Stomach smooth muscle (tissue), 2 donors: Measurements from ENCODE around the gene ASS1.

Experiments used
- H3K27ac ChIP-seq: one replicate; pipeline ENCODE4 v1.7.0; 2013; ENCODE audit warnings: mild to moderate bottlenecking, low read length, inconsistent platforms
- H3K27me3 ChIP-seq, 2 donors: one replicate each; pipeline ENCODE4 v1.7.0; 2013; ENCODE audit warnings: low read length in 2 of 2; ENCODE audit not compliant: insufficient read depth in 2 of 2, control insufficient read depth in 1 of 2
- H3K36me3 ChIP-seq, 2 donors: one replicate each; pipeline ENCODE4 v1.7.0; 2013; ENCODE audit warnings: low read length in 2 of 2; ENCODE audit not compliant: control insufficient read depth in 2 of 2, insufficient read depth in 2 of 2
- H3K4me1 ChIP-seq: one replicate; pipeline ENCODE4 v1.7.0; 2013; ENCODE audit warnings: low read length; ENCODE audit not compliant: control insufficient read depth, insufficient read depth
- H3K4me3 ChIP-seq, 2 donors: one replicate each; pipeline ENCODE4 v1.7.0; 2013; ENCODE audit warnings: low read length in 2 of 2
- H3K9ac ChIP-seq, 2 donors: one replicate each; pipeline ENCODE4 v1.7.0; 2013; ENCODE audit warnings: low read length in 2 of 2, mild to moderate bottlenecking in 1 of 2
- H3K9me3 ChIP-seq, 2 donors: one replicate each; pipeline ENCODE4 v1.7.0; 2013; ENCODE audit warnings: low read length in 2 of 2; ENCODE audit not compliant: control insufficient read depth in 2 of 2
- donor health status: healthy.
- donor health status: Pancreatic carcinoma.

Gene ASS1

GRCh38 chr9:130447193-130447816 is 2.5 kb downstream of the ASS1 start:
- peak overlapping the region in 1 of 2 donors; percentile 29 for H3K9ac ChIP-seq
- peaks cover 60% of the 10 kb centered on the region for H3K4me1 ChIP-seq
- H3K9me3 ChIP-seq, result no peaks in the 10 kb centered on the region
- H3K36me3 ChIP-seq, result no peaks in the 10 kb centered on the region
- peak overlapping the region; percentile 84 for H3K27ac ChIP-seq
- peak overlapping the region in 1 of 2 donors; percentile 75 for H3K4me3 ChIP-seq
- H3K27me3 ChIP-seq, result no peaks in the 10 kb centered on the region

GRCh38 chr9:130448035-130448624 is 3.4 kb downstream of the ASS1 start:
- Histone ChIP-seq H3K4me1 (peaks cover 68% of the 10 kb centered on the region), H3K4me3 (no peak overlapping the region), H3K36me3 (no peaks in the 10 kb centered on the region), H3K9me3 (no peaks in the 10 kb centered on the region), H3K27me3 (no peaks in the 10 kb centered on the region), H3K27ac (no peak overlapping the region), H3K9ac (no peak overlapping the region)

- Histone ChIP-seq H3K4me1 (peaks cover 73% of the 10 kb centered on the region), H3K4me3 (no peak overlapping the region), H3K9ac (no peak overlapping the region), H3K27me3 (no peaks in the 10 kb centered on the region), H3K36me3 (no peaks in the 10 kb centered on the region), H3K27ac (no peak overlapping the region), H3K9me3 (no peaks in the 10 kb centered on the region)
Observed at GRCh38 chr9:130448771-130449603, 4.2 kb downstream of the ASS1 start.

- H3K27ac ChIP-seq, result no peak overlapping the region
- H3K4me3 ChIP-seq, result no peak overlapping the region
- no peaks in the 10 kb centered on the region for H3K27me3 ChIP-seq
- no peak overlapping the region for H3K9ac ChIP-seq
- H3K4me1 ChIP-seq, result peaks cover 63% of the 10 kb centered on the region
- no peaks in the 10 kb centered on the region for H3K9me3 ChIP-seq
- peaks cover 0 to 1% of the 10 kb centered on the region in 2 donors for H3K36me3 ChIP-seq
Observed at GRCh38 chr9:130450344-130451003, 5.7 kb downstream of the ASS1 start.

GRCh38 chr9:130451004-130451390 is 6.2 kb downstream of the ASS1 start:
- H3K4me1 ChIP-seq, result peaks cover 58% of the 10 kb centered on the region
- H3K9me3 ChIP-seq, result no peaks in the 10 kb centered on the region
- no peak overlapping the region for H3K9ac ChIP-seq
- H3K36me3 ChIP-seq, result peaks cover 0 to 3% of the 10 kb centered on the region in 2 donors
- H3K27ac ChIP-seq, result peak overlapping the region; percentile 41
- peak overlapping the region in 1 of 2 donors; percentile 29 for H3K4me3 ChIP-seq
- H3K27me3 ChIP-seq, result no peaks in the 10 kb centered on the region

- H3K36me3 ChIP-seq, result peaks cover 0 to 3% of the 10 kb centered on the region in 2 donors
- peaks cover 50% of the 10 kb centered on the region for H3K4me1 ChIP-seq
- peak overlapping the region in 1 of 2 donors; percentile 14 for H3K9ac ChIP-seq
- no peaks in the 10 kb centered on the region for H3K9me3 ChIP-seq
- H3K27ac ChIP-seq, result peak overlapping the region; percentile 41
- peak overlapping the region in 1 of 2 donors; percentile 29 for H3K4me3 ChIP-seq
- no peaks in the 10 kb centered on the region for H3K27me3 ChIP-seq
Observed at GRCh38 chr9:130451509-130452388, 7.0 kb downstream of the ASS1 start.

- H3K9me3 ChIP-seq, result no peaks in the 10 kb centered on the region
- H3K9ac ChIP-seq, result no peak overlapping the region
- no peak overlapping the region for H3K4me3 ChIP-seq
- H3K27me3 ChIP-seq, result no peaks in the 10 kb centered on the region
- H3K4me1 ChIP-seq, result peaks cover 39% of the 10 kb centered on the region
- peaks cover 0 to 3% of the 10 kb centered on the region in 2 donors for H3K36me3 ChIP-seq
- H3K27ac ChIP-seq, result peak overlapping the region; percentile 41
Observed at GRCh38 chr9:130452835-130453234, 8.1 kb downstream of the ASS1 start.

GRCh38 chr9:130453487-130453886 is 8.7 kb downstream of the ASS1 start:
- Histone ChIP-seq H3K4me1 (peaks cover 35% of the 10 kb centered on the region), H3K4me3 (no peak overlapping the region), H3K9me3 (no peaks in the 10 kb centered on the region), H3K27me3 (no peaks in the 10 kb centered on the region), H3K9ac (no peak overlapping the region), H3K27ac (peak overlapping the region; percentile 2), H3K36me3 (peaks cover 0 to 3% of the 10 kb centered on the region in 2 donors)

GRCh38 chr9:130454096-130454811 is 9.5 kb downstream of the ASS1 start:
- Histone ChIP-seq H3K27ac (no peak overlapping the region), H3K27me3 (no peaks in the 10 kb centered on the region), H3K9ac (no peak overlapping the region), H3K4me1 (peaks cover 35% of the 10 kb centered on the region), H3K36me3 (peaks cover 0 to 3% of the 10 kb centered on the region in 2 donors), H3K4me3 (no peak overlapping the region), H3K9me3 (no peaks in the 10 kb centered on the region)
